ENCODE data around the gene CDH13. TPM values are rescaled to one million over a fixed set of nuclear protein-coding genes. Genes with fewer than 3 reads are reported as not detected.

CDH13 gene
- total RNA-seq, 2 donors from 2014 or later, result 2.4 to 6.3 TPM

DNA sequence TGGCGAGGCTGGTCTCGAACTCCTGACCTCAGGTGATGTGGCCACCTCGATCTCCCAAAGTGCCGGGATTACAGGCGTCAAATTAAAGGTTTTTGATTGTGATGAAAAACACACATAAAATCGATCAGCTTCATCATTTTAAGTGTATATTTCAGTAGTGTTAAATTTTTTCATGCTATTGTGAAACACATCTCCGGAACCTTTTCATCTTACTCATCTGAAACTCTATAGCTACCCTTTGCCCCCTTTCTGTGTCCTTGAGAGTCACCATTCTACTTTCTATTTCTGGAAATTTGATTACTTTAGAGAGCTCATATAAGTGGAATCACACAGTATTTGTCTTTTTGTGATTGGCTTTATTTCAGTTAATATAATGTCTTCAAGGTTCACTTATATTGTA lies 702.7 kb downstream of the CDH13 start:
- no peak overlapping the region for H3K4me3 ChIP-seq
- no peak for DNase-seq
- H3K9ac ChIP-seq (ENCODE audit: low read depth in 2 of 2, low read length in 2 of 2), result no peak overlapping the region
- no peaks in the 10 kb centered on the region for H3K36me3 ChIP-seq
- H3K27me3 ChIP-seq, result no peaks in the 10 kb centered on the region
- no peaks in the 10 kb centered on the region for H3K4me1 ChIP-seq
- H3K27ac ChIP-seq, result no peak overlapping the region
- TF ChIP-seq, protein P1, sequence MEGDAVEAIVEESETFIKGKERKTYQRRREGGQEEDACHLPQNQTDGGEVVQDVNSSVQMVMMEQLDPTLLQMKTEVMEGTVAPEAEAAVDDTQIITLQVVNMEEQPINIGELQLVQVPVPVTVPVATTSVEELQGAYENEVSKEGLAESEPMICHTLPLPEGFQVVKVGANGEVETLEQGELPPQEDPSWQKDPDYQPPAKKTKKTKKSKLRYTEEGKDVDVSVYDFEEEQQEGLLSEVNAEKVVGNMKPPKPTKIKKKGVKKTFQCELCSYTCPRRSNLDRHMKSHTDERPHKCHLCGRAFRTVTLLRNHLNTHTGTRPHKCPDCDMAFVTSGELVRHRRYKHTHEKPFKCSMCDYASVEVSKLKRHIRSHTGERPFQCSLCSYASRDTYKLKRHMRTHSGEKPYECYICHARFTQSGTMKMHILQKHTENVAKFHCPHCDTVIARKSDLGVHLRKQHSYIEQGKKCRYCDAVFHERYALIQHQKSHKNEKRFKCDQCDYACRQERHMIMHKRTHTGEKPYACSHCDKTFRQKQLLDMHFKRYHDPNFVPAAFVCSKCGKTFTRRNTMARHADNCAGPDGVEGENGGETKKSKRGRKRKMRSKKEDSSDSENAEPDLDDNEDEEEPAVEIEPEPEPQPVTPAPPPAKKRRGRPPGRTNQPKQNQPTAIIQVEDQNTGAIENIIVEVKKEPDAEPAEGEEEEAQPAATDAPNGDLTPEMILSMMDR (IDR thresholded peaks at IDR 0.05), result no peak
- H3K9me3 ChIP-seq, result no peaks in the 10 kb centered on the region
- intact Hi-C loops (cut with DNase I), result no loop called here

DNA sequence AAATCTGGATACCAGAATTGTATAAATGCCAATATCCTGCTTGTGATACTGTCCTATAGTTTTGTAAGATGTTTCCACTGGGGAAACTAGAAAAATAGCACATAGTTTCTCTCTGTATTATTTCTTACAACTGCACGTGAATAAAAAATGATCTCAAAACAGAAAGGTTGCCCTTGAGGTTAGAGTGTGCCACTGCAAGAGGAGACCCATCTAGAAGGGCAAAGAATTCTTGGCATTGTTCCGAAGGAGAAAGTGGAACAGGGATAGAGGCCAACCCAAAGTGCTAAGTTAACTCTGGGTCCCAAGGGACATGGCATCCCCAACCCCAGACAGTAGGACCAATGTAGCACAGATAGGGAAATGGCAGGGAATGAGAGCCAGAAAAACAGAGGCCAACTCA lies 703.5 kb downstream of the CDH13 start:
- intact Hi-C loops (cut with DNase I), result no loop called here
- Histone ChIP-seq H3K36me3 (no peaks in the 10 kb centered on the region), H3K4me3 (no peak overlapping the region), H3K27me3 (no peaks in the 10 kb centered on the region), H3K9me3 (no peaks in the 10 kb centered on the region), H3K9ac (ENCODE audit: low read depth in 2 of 2, low read length in 2 of 2) (no peak overlapping the region), H3K4me1 (no peaks in the 10 kb centered on the region), H3K27ac (no peak overlapping the region)
- TF ChIP-seq, protein P1 (IDR thresholded peaks at IDR 0.05), result no peak
- no peak for DNase-seq

DNA sequence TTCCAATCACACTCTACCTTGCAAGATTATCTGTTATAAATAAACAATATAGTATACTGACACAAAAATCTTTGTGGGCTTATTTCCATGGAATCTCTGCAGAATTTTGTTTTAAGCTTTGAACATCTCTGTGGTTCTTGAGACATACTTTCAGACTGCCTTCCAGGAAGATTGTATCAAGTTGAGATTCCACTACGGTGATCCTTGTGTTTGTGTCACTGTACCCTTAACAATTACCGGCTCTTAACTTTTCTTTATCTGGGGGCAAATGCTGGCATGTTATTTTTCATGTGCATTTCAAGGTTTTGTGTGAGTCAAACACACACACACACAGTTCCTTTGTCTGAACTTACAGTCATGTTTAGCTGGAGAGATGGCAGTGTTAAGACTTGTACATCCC lies 708.3 kb downstream of the CDH13 start:
- Histone ChIP-seq H3K36me3 (no peaks in the 10 kb centered on the region), H3K27ac (no peak overlapping the region), H3K27me3 (no peaks in the 10 kb centered on the region), H3K4me3 (no peak overlapping the region), H3K4me1 (no peaks in the 10 kb centered on the region), H3K9ac (ENCODE audit: low read depth in 2 of 2, low read length in 2 of 2) (no peak overlapping the region), H3K9me3 (no peaks in the 10 kb centered on the region)
- TF ChIP-seq, protein P1 (IDR thresholded peaks at IDR 0.05), result no peak
- intact Hi-C loops (cut with DNase I), result no loop called here
- DNase-seq, result no peak

DNA sequence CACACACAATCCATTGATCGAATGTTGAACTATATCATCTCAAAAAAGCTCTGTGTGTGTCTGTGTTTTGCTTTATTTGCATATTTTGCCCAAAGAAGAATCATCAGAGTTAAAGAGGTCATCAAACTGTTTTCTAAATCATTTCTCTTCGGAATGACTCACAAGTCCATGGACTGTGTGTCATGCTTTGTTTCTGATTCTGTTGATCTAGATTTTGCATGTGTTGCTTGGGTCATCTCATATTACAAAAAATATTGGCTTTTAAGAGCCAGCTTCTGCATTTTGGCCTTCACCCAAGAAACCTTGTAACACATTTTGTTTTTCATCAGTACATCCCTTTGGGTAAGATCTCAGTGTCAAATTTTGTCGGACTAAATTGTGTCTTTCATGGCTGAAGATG lies 709.8 kb downstream of the CDH13 start:
- Histone ChIP-seq H3K9me3 (no peaks in the 10 kb centered on the region), H3K27ac (no peak overlapping the region), H3K4me1 (no peaks in the 10 kb centered on the region), H3K27me3 (no peaks in the 10 kb centered on the region), H3K9ac (ENCODE audit: low read depth in 2 of 2, low read length in 2 of 2) (no peak overlapping the region), H3K4me3 (no peak overlapping the region), H3K36me3 (no peaks in the 10 kb centered on the region)
- TF ChIP-seq, protein P1 (IDR thresholded peaks at IDR 0.05), result no peak
- intact Hi-C loops (cut with DNase I), result no loop called here
- DNase-seq, result no peak

DNA sequence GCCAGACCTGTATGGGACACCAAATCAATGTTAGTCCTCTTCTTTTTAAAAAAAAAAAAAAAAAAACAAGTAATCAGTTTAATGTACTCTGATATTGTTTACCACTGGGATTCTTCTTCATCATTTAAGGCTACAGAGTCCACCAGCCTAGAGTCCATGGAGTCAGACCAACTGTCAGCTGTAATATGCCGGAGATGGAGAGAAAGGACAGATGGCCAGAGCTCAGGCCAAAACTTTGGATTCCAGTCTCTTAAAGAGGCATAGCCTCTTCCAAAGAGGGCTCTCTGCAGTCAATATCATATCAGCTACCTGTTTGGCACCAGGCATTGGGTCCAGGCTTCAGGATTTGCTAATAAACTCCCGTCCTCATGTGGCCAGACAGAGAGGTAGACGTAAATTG lies 711.4 kb downstream of the CDH13 start:
- intact Hi-C loops (cut with DNase I), result no loop called here
- Histone ChIP-seq H3K36me3 (no peaks in the 10 kb centered on the region), H3K27me3 (no peaks in the 10 kb centered on the region), H3K9me3 (no peaks in the 10 kb centered on the region), H3K4me1 (no peaks in the 10 kb centered on the region), H3K27ac (no peak overlapping the region), H3K4me3 (no peak overlapping the region), H3K9ac (ENCODE audit: low read depth in 2 of 2, low read length in 2 of 2) (no peak overlapping the region)
- TF ChIP-seq, protein P1 (IDR thresholded peaks at IDR 0.05), result no peak
- DNase-seq, result no peak

DNA sequence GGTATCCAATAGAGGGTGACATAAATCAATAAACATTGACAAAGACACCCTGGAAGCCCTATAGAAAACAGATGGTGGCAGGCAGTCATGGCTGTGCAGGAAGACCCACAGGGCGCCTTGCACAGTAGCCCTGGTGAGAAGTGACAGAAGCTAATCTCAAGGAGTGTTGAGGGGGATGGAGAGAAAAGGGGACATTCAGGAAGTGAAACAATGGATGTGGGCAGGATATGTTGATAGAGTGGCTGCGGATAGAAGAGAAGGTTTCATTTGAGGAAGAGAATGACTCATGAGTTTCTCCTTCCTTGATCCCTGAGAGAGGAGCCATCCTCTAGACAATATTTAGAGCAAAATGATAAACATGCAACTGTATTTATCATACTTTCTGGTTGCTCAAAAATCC lies 712.2 kb downstream of the CDH13 start:
- Histone ChIP-seq H3K4me3 (no peak overlapping the region), H3K27ac (no peak overlapping the region), H3K9ac (ENCODE audit: low read depth in 2 of 2, low read length in 2 of 2) (no peak overlapping the region), H3K36me3 (no peaks in the 10 kb centered on the region), H3K27me3 (no peaks in the 10 kb centered on the region), H3K4me1 (no peaks in the 10 kb centered on the region), H3K9me3 (no peaks in the 10 kb centered on the region)
- TF ChIP-seq, protein P1 (IDR thresholded peaks at IDR 0.05), result no peak
- intact Hi-C loops (cut with DNase I), result no loop called here
- DNase-seq, result no peak
